PC-3 (cell line): ENCODE data around the gene OTUB1.

Source experiments
- EZH2 ChIP-seq: fragments of 300-600 bp; sonication (generic); IDR thresholded peaks from one replicate; pipeline ENCODE4 v1.6.1; 2017; ENCODE audit warnings: antibody characterized with exemption, mild to moderate bottlenecking, low read length; ENCODE audit not compliant: unreplicated experiment
- EZH2phosphoT487 ChIP-seq: fragments of 300-600 bp; sonication (generic); IDR thresholded peaks from 2 replicates; pipeline ENCODE4 v1.6.1; 2018; ENCODE audit warnings: mild to moderate bottlenecking, antibody characterized with exemption, low read length, borderline replicate concordance
- TF ChIP-seq, protein P1 (sequence below): fragments of 300-600 bp; sonication (generic); conservative IDR thresholded peaks from 2 replicates; pipeline ENCODE4 v1.5.1; 2017; ENCODE audit warnings: antibody characterized with exemption, low read depth, mild to moderate bottlenecking, low read length

DNA sequence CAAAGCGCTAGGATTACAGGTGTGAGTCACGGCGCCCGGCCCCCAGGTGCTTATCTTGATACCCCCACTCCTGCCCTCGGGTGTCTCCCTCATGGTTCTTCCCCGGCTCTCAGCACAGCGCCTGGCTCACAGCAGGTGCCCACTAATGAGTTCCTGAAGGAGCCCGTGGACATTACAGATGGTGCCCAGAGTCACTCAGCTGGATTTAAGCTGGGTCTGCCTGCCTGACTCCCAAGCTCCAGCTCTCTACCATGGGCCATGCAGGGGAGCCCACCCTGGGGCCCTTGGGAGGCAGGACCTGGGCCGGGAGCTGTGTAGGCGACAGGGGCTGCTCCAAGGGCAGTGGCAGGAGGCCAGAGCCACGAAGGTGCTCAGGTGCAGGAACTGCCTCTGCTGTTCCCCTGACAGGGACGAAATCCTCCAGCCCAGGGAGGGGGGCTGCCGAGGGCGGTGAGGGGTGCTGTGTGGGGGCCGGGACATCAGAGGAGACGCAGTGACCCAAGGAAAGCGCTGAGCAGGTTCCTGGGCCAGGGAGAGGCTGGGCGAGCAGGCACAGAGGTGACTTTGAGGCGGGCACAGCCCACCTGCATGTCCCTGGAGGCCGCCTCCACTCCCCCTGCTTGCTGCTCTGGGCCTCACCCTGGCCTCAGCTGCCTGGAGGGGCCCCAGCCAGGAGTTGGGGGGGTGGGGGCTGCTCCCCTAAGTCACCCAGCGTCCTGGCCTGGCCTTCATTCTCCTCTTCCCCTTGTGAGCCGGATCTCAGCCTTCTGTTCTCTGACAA is 34.9 kb downstream of the OTUB1 start:
- TF ChIP-seq, protein P1, sequence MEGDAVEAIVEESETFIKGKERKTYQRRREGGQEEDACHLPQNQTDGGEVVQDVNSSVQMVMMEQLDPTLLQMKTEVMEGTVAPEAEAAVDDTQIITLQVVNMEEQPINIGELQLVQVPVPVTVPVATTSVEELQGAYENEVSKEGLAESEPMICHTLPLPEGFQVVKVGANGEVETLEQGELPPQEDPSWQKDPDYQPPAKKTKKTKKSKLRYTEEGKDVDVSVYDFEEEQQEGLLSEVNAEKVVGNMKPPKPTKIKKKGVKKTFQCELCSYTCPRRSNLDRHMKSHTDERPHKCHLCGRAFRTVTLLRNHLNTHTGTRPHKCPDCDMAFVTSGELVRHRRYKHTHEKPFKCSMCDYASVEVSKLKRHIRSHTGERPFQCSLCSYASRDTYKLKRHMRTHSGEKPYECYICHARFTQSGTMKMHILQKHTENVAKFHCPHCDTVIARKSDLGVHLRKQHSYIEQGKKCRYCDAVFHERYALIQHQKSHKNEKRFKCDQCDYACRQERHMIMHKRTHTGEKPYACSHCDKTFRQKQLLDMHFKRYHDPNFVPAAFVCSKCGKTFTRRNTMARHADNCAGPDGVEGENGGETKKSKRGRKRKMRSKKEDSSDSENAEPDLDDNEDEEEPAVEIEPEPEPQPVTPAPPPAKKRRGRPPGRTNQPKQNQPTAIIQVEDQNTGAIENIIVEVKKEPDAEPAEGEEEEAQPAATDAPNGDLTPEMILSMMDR = no peak
- TF ChIP-seq EZH2phosphoT487 (no peak), EZH2 (no peak)
